Activated CD4-positive, alpha-beta memory T cell treated with anti-CD3 and anti-CD28 coated beads, Interleukin-2, amount 10 ng/mL, durations not matched to agents 7 days and 5 days (primary cell): ENCODE measurements around the gene GUCD1. TPM values are rescaled to one million over a fixed set of nuclear protein-coding genes. Genes with fewer than 3 reads are reported as not detected.

ENCODE experiments used
- CTCF ChIA-PET: fragments of 350-600 bp; sonication (Branson Sonifier 250); formaldehyde crosslinking; loops from one replicate; lab custom pipeline; 2021; ENCODE audit warnings: antibody characterized with exemption, inconsistent platforms; lab: Charles Lee
- POLR2A ChIA-PET: fragments of 350-600 bp; sonication (Branson Sonifier 250); formaldehyde crosslinking; loops from one replicate; lab custom pipeline; 2021; ENCODE audit warnings: antibody characterized with exemption; lab: Charles Lee
- DNase-seq: peaks from one replicate; pipeline ENCODE4 v3.0.0-alpha.2; 2020
- H3K27ac Mint-ChIP-seq: one replicate; pipeline ENCODE4 v1.8.0; 2021; ENCODE audit warnings: mild to moderate bottlenecking, mixed read lengths
- H3K27me3 Mint-ChIP-seq: one replicate; pipeline ENCODE4 v1.8.0; 2021; ENCODE audit warnings: mixed read lengths
- H3K36me3 Mint-ChIP-seq: one replicate; pipeline ENCODE4 v1.8.0; 2021; ENCODE audit warnings: low read depth, mixed read lengths
- H3K4me1 Mint-ChIP-seq: one replicate; pipeline ENCODE4 v1.8.0; 2021; ENCODE audit warnings: mixed read lengths
- H3K4me3 Mint-ChIP-seq: one replicate; pipeline ENCODE4 v1.8.0; 2021; ENCODE audit warnings: mild to moderate bottlenecking, mixed read lengths
- H3K9me3 Mint-ChIP-seq: one replicate; pipeline ENCODE4 v1.8.0; 2021; ENCODE audit warnings: mixed read lengths
- total RNA-seq, 2 experiments: library from RNA; stranded (reverse); gene quantifications; one replicate each; pipeline ENCODE4 v1.2.3, GENCODE V29; 2021

The GUCD1 gene
- total RNA-seq, 2 experiments from 2014 or later = 115 to 118 TPM

DNA sequence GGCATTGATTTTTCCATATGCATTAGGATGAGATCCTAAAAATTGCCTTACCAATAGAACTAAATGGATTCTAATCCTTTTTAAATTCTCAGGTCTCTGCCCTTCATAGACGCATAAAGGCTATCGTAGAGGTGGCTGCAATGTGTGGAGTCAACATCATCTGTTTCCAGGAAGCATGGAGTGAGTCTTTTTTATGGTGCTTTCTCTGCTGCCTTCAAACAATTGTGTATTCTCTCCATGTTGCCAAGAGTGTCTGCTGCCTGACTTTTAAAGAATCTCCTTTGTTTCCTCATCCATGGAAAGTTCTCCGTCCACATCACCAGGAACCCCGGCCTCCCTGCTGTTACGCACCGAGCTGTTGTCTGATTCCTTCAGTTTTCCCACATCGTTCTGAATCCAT, 52.9 kb downstream of the GUCD1 start:
- CTCF ChIA-PET = interaction anchor here (0.9 to 2.9 kb wide), 10 partner anchors 9 to 179 kb away, joined by 3 to 30 read pairs (median 4); no protein-coding TSS in a partner anchor
- no peak for DNase-seq
- Mint-ChIP-seq H3K4me1 (peaks cover 21% of the 10 kb centered on the region), H3K27me3 (peaks cover 3% of the 10 kb centered on the region), H3K9me3 (no peaks in the 10 kb centered on the region), H3K4me3 (no peak overlapping the region), H3K36me3 (no peaks in the 10 kb centered on the region), H3K27ac (no peak overlapping the region)
- POLR2A ChIA-PET = interaction anchor here (1.3 kb wide), 1 partner anchor 74 kb away, joined by 4 read pairs; the partner anchor contains the start of gene ADORA2A

DNA sequence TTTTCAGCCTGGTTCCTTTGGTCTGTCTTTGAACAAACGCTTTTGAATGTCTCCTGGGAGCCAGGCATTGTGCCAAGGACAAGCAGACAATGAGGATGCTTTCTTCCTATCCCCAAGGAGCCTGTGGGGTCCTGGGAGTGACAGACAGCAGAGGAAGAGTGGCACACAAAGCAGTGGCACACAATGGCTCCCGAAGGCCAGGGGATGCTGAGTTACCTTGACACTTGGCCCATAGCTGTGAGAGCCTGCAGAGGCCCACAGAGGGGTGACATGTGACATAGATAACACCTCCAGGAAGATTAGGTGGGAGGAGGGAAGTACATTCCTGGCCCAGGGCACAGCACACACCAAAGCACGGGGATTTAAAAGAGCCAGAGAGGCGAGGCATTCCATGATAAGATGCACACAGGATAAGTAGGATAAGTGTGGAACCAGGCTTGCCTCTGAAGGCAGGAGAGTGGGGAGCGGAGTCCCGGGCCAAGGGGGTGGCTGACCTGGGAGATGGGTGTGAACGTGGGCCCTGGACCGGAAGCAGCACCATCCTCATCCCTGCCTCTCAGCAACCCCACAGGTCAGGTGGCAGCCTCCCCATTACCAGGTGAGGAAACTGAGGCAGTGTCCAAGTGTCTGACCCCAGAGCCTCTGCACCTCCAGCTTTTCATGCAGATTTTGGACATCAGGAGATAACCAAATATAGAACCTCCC, 53.5 kb downstream of the GUCD1 start:
- DNase-seq = no peak
- no peak overlapping the region for H3K27ac Mint-ChIP-seq
- CTCF ChIA-PET = interaction anchor here (1.5 to 2.9 kb wide), 3 partner anchors 8 to 79 kb away, joined by 4 to 30 read pairs (median 5); no protein-coding TSS in a partner anchor
- peaks cover 8% of the 10 kb centered on the region for H3K27me3 Mint-ChIP-seq
- no peaks in the 10 kb centered on the region for H3K36me3 Mint-ChIP-seq
- H3K4me1 Mint-ChIP-seq = peaks cover 16% of the 10 kb centered on the region
- no peaks in the 10 kb centered on the region for H3K9me3 Mint-ChIP-seq
- POLR2A ChIA-PET = interaction anchor here (1.3 kb wide), 1 partner anchor 74 kb away, joined by 4 read pairs; the partner anchor contains the start of gene ADORA2A
- no peak overlapping the region for H3K4me3 Mint-ChIP-seq

DNA sequence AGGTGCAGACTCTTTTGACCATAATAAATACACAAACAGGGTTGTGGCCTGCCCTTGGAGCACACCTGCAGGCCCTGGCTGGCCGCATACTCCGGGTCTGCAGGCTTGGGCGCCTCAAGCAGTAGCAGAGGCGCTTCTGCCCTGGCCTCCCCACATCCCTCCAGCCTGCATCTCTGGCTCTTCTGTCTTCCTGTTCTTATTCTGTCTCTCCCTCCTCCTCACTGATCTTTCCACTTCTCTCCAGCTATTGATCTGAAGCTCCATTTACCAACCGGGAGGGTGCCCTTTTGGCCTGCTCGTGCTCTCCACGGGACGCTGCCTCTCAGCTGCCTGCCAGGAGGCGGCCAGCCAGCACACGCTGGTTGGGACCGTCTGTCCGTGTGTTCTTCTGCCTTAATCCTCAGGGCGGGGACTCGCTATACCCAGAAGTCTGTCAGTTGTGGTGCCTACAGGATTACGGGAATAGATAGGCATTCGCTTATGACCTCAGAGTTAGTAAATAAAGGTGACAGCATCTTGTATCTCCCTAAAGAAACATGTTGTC, 54.6 kb downstream of the GUCD1 start:
- peaks cover 16% of the 10 kb centered on the region for H3K4me1 Mint-ChIP-seq
- CTCF ChIA-PET = interaction anchor here (1.1 kb wide), 1 partner anchor 78 kb away, joined by 5 read pairs; no protein-coding TSS in a partner anchor
- no peak for DNase-seq
- no peaks in the 10 kb centered on the region for H3K9me3 Mint-ChIP-seq
- H3K36me3 Mint-ChIP-seq = no peaks in the 10 kb centered on the region
- H3K4me3 Mint-ChIP-seq = no peak overlapping the region
- no peak overlapping the region for H3K27ac Mint-ChIP-seq
- peaks cover 15% of the 10 kb centered on the region for H3K27me3 Mint-ChIP-seq
- POLR2A ChIA-PET = no interaction called here

DNA sequence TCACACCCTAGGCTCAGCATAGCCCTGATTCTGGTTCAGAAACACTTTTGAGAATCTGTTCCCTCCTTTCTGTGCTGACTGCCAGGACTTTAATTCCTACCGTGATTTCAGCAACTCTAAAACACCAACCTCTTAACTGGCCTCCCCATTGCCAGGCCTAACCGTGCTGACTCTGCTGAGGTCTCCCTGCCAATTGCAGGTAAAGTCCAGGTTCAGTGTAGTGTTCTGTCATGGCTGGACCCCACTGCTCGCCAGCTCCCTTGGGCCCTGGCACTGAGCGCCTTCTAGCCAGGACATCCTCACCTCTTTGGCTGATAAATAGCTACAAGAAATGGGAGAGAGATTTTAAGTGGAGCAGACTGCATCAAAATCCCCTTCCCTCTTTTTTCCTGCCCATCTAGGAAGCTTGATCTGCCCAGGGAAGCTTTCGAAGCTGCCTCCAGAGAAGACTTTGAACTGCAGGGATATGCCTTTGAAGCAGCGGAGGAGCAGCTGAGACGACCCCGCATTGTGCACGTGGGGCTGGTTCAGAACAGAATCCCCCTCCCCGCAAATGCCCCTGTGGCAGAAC, 55.1 kb downstream of the GUCD1 start:
- ChIA-PET POLR2A (no interaction called here), CTCF (interaction anchor here (1.1 kb wide), 1 partner anchor 77 kb away, joined by 5 read pairs; no protein-coding TSS in a partner anchor)

DNA sequence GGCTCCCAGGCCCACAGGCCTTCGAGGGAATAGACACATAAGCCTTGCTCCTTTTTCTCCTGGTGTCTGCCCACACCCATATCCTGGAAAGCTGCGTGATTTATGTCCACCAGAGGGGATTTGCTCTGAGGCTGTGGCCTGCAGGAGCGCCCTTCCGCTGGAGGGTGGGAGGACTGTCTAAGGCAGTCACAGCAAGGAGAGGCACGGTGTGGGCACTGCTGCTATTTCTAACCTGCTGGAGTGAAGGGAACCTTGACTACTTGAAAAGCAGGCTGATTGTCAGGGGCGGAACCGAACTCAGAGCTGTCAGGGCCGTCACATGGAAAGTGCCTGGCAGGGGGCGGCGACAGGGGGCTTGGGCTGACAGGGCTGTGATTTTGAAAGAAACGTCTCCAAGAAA, 56.1 kb downstream of the GUCD1 start:
- CTCF ChIA-PET = no interaction called here

More for the DNA sequence above, 55.1 kb downstream of the GUCD1 start:
- H3K4me1 Mint-ChIP-seq = peaks cover 16% of the 10 kb centered on the region
- no peaks in the 10 kb centered on the region for H3K36me3 Mint-ChIP-seq
- H3K27me3 Mint-ChIP-seq = peaks cover 21% of the 10 kb centered on the region
- H3K9me3 Mint-ChIP-seq = no peaks in the 10 kb centered on the region
- no peak overlapping the region for H3K27ac Mint-ChIP-seq
- DNase-seq = no peak
- H3K4me3 Mint-ChIP-seq = no peak overlapping the region

DNA sequence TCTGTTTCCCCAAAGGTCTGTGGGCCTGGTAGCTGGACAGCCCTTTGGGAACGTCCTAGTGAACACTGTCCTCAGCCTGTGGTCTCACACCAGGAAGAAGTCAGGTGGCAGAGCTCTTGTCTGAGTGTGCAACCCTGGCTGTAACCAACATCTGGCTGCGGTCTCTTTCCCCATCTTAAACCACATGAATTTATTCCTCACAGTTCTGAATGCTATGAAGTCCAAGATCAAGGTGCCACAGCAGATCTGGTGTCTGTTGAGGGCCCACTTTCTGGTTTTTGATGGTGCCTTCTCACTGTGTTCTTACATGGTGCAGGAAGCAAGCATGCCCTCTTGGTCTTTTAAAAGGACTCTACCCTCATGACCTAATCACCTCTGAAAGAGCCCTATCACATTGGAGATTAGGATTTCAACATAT, 57.1 kb downstream of the GUCD1 start:
- ChIA-PET CTCF (interaction anchor here (1.2 kb wide), 1 partner anchor 75 kb away, joined by 5 read pairs; no protein-coding TSS in a partner anchor), POLR2A (interaction anchor here (1.0 kb wide), 1 partner anchor 10 kb away, joined by 3 read pairs; no protein-coding TSS in a partner anchor)
- Mint-ChIP-seq H3K4me1 (peaks cover 7% of the 10 kb centered on the region), H3K36me3 (no peaks in the 10 kb centered on the region), H3K27me3 (peaks cover 27% of the 10 kb centered on the region), H3K27ac (no peak overlapping the region), H3K4me3 (no peak overlapping the region), H3K9me3 (no peaks in the 10 kb centered on the region)
- DNase-seq = no peak

More for the DNA sequence above, 56.1 kb downstream of the GUCD1 start:
- no peak for DNase-seq
- peaks cover 15% of the 10 kb centered on the region for H3K4me1 Mint-ChIP-seq
- H3K9me3 Mint-ChIP-seq = no peaks in the 10 kb centered on the region
- H3K27me3 Mint-ChIP-seq = peaks cover 24% of the 10 kb centered on the region
- H3K36me3 Mint-ChIP-seq = no peaks in the 10 kb centered on the region
- H3K4me3 Mint-ChIP-seq = no peak overlapping the region
- no peak overlapping the region for H3K27ac Mint-ChIP-seq
- POLR2A ChIA-PET = interaction anchor here (1.0 kb wide), 1 partner anchor 9 kb away, joined by 3 read pairs; no protein-coding TSS in a partner anchor

DNA sequence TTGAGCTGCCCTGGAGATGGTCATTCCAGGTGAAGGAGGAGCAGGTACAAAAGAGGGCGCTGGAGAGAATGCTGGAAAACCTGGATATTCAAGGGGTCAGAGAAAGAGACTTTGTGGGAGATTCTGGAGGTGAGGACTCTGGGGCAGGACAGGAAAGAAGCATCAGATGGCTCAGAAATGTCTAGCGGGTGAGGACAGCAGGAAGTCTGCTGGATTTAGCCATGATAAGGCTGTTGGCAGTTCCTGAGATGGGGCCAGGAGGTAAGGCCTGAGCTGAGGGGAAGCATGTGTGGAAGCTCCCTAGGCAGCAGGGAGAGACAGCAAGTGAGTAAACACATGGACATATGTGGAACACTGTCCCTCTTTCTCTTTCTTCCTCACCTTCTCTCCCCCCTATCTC, 58.3 kb downstream of the GUCD1 start:
- ChIA-PET CTCF (interaction anchor here (1.2 kb wide), 1 partner anchor 74 kb away, joined by 5 read pairs; no protein-coding TSS in a partner anchor), POLR2A (no interaction called here)
- DNase-seq = no peak
- Mint-ChIP-seq H3K9me3 (no peaks in the 10 kb centered on the region), H3K4me1 (peaks cover 7% of the 10 kb centered on the region), H3K4me3 (no peak overlapping the region), H3K27me3 (peaks cover 34% of the 10 kb centered on the region), H3K36me3 (no peaks in the 10 kb centered on the region), H3K27ac (no peak overlapping the region)

DNA sequence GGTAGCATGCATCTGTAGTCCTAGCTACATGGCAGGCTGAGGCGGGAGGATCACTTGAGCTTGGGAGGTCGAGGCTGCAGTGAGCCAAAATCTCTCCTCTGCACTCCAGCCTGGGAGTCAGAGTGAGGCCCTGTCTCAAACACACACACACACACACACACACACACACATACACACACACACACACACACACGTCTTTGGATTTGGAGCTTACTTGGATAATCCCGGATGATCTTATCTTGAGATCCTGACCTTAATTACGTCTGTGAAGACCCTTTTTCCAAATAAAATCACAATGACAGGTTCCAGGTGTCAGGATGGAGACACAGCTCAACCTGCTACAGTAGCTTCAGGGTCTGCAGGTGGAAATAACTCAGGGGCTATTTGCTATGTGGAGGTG, 58.7 kb downstream of the GUCD1 start:
- Mint-ChIP-seq H3K4me1 (peaks cover 7% of the 10 kb centered on the region), H3K27ac (no peak overlapping the region), H3K27me3 (peaks cover 35% of the 10 kb centered on the region), H3K36me3 (no peaks in the 10 kb centered on the region), H3K4me3 (no peak overlapping the region), H3K9me3 (no peaks in the 10 kb centered on the region)
- ChIA-PET CTCF (no interaction called here), POLR2A (no interaction called here)
- DNase-seq = no peak

DNA sequence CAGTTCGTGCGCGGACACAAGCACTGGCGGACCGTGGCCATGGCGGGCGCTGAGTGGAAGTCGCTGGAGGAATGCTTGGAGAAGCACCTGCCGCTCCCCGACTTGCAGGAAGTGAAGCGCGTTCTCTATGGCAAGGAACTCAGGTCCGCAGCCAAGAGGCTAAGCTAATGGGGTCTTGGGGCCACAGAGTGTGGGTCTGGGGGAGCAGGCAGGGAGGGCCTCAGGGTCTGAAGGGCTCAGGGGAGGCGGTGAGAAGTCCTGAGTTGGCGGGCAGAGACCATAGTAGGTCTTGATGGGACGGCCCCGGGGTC, 59.6 kb downstream of the GUCD1 start:
- ChIA-PET CTCF (no interaction called here), POLR2A (no interaction called here)
- Mint-ChIP-seq H3K4me1 (peaks cover 7% of the 10 kb centered on the region), H3K4me3 (no peak overlapping the region), H3K36me3 (no peaks in the 10 kb centered on the region), H3K9me3 (no peaks in the 10 kb centered on the region), H3K27ac (no peak overlapping the region), H3K27me3 (peaks cover 36% of the 10 kb centered on the region)
- no peak for DNase-seq

DNA sequence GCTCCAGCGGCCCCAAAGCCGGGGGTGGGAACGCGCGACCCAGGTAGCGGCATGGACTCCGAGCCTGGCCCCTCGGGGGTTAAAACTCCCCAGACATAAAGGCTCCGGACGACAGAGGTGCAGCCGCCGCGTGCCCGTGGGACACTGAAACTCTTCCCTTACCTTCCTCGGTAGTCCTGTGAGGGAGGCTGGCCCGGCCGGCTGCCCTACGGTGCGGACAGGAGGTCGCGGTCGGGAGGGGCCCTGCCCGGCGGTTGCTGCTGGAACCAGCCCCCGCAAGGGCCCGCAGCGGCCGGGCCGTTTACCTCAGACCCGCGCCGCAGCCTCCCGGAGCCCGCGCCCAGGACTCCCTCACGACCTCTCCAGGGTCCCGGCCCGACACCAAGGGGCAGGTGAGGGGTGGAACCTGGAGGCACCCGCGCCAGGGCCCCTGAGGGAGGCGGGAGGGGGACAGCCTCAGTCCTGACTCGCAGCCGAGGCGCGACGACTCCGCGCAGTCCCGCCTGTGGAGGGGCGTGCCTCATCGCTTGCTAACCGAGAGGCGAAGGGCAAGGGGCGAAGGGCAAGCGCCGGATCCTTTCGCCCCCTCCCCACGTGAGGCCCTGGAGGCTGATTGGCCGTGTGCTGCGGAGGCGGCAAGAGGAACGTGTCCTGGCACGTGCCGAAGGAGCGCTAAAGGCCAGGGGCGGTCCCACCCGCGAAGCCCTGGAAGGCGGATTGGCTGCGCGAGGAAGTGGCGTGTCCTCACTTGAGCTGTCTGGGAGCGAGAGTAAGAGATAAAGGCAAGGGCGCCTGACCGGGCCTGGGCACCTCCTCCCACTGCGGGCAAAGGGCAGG, 60.2 kb downstream of the GUCD1 start, which contains the start of gene UPB1:
TSS of gene UPB1 (plus strand) at position 805 of the 837 bp plus-strand sequence. CDS start 72 bp downstream, outside the sequence.
- no peaks in the 10 kb centered on the region for H3K9me3 Mint-ChIP-seq
- H3K4me3 Mint-ChIP-seq = no peak within 1 kb of the TSS
- ChIA-PET POLR2A (no interaction called here), CTCF (no interaction called here)
- no peaks in the 10 kb centered on the region for H3K36me3 Mint-ChIP-seq
- no peak within 1 kb of the TSS for H3K27ac Mint-ChIP-seq
- peaks cover 7% of the 10 kb centered on the region for H3K4me1 Mint-ChIP-seq
- peaks cover 36% of the 10 kb centered on the region for H3K27me3 Mint-ChIP-seq
- no peak for DNase-seq

DNA sequence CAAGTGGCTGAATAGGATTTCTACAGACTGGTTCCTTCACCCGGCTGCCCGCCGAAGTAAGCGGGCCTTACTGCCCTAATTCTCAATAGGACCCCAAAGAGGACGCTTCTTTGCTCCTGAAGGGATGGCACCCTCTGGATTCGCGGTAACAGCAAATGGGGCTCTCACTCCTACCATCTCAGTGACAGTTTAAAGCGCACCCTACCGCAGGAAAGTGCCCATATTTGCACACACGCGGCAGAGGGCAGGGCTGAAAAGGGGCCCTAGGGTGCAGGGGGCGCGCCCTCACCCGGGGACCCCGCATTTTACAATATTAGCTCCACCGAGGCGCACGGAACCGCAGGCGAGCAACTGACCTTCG, 60.8 kb downstream of the GUCD1 start:
- Mint-ChIP-seq H3K4me1 (peaks cover 7% of the 10 kb centered on the region), H3K9me3 (no peaks in the 10 kb centered on the region), H3K36me3 (no peaks in the 10 kb centered on the region), H3K27me3 (peaks cover 41% of the 10 kb centered on the region), H3K27ac (no peak overlapping the region), H3K4me3 (no peak overlapping the region)
- POLR2A ChIA-PET = no interaction called here
- CTCF ChIA-PET = no interaction called here
- no peak for DNase-seq

DNA sequence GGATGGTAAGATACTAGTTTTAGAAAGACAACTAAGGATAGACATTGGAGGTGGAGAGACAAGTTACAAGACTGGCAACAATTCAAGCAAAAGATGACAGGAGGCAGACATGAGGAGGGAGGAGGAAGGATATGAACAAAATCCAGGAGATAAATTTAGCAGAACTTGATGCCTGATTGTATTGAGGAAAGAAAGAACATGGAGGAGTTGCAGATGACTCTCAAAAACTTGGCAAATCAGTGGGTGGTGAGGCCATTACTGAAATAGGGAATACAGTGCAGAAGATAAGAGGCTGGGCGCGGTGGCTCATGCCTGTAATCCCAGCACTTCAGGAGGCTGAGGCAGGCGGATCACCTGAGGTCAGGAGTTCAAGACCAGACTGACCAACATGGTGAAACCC, 62.5 kb downstream of the GUCD1 start:
- Mint-ChIP-seq H3K27me3 (peaks cover 43% of the 10 kb centered on the region), H3K9me3 (no peaks in the 10 kb centered on the region), H3K36me3 (no peaks in the 10 kb centered on the region), H3K4me3 (no peak overlapping the region), H3K4me1 (peaks cover 4% of the 10 kb centered on the region), H3K27ac (no peak overlapping the region)
- ChIA-PET POLR2A (no interaction called here), CTCF (no interaction called here)
- no peak for DNase-seq
